Activated B cell treated with CpG ODN at 0.5 μM for 24 hours (primary cell): ENCODE measurements around the gene COL2A1. TPM values are rescaled to one million over a fixed set of nuclear protein-coding genes. Genes with fewer than 3 reads are reported as not detected.

Experiments
- ATAC-seq: fragments of 200-7000 bp; cut with Tn5 transposase; one replicate; pipeline ENCODE4 v1.10.0; 2021; ENCODE audit warnings: low read depth, mild to moderate bottlenecking, moderate library complexity
- CTCF ChIA-PET: fragments of 350-600 bp; sonication (Branson Sonifier 250); formaldehyde crosslinking; loops from one replicate; lab custom pipeline; 2021; ENCODE audit warnings: antibody characterized with exemption; lab: Charles Lee
- POLR2A ChIA-PET: fragments of 350-600 bp; sonication (Branson Sonifier 250); formaldehyde crosslinking; loops from one replicate; lab custom pipeline; 2021; ENCODE audit warnings: antibody characterized with exemption; lab: Charles Lee
- DNase-seq: peaks from one replicate; pipeline ENCODE4 v3.0.0; 2022
- H3K27ac Mint-ChIP-seq: one replicate; pipeline ENCODE4 v1.8.0; 2020; ENCODE audit warnings: mixed read lengths
- H3K27me3 Mint-ChIP-seq: one replicate; pipeline ENCODE4 v1.8.0; 2021; ENCODE audit warnings: mixed read lengths
- H3K36me3 Mint-ChIP-seq: one replicate; pipeline ENCODE4 v1.8.0; 2021; ENCODE audit warnings: low read depth, mixed read lengths
- H3K4me1 Mint-ChIP-seq: one replicate; pipeline ENCODE4 v1.8.0; 2021; ENCODE audit warnings: mixed read lengths
- H3K4me3 Mint-ChIP-seq: one replicate; pipeline ENCODE4 v1.8.0; 2020; ENCODE audit warnings: mild to moderate bottlenecking, mixed read lengths
- H3K9me3 Mint-ChIP-seq: one replicate; pipeline ENCODE4 v1.8.0; 2020; ENCODE audit warnings: mixed read lengths
- CTCF ChIP-seq: fragments of 200-600 bp; IDR thresholded peaks from one replicate; pipeline ENCODE4 v1.8.0; 2022; ENCODE audit warnings: antibody characterized with exemption, mild to moderate bottlenecking
- intact Hi-C: fragments of 100-400 bp; cut with micrococcal nuclease; formaldehyde crosslinking; loops from one replicate; pipeline ENCODE4 v1.15.1; 2024
- total RNA-seq: library from RNA; stranded (reverse); gene quantifications from 2 replicates; pipeline ENCODE4 v1.2.3, GENCODE V29; 2022

The COL2A1 gene
- total RNA-seq, 1 donor from 2014 or later = not detected

- peaks cover 20% of the 10 kb centered on the region for H3K4me1 Mint-ChIP-seq
- no peaks in the 10 kb centered on the region for H3K27me3 Mint-ChIP-seq
- CTCF ChIA-PET = no interaction called here
- POLR2A ChIA-PET = no interaction called here
- no peak overlapping the region for H3K4me3 Mint-ChIP-seq
- TF ChIP-seq CTCF = no peak
- H3K9me3 Mint-ChIP-seq = no peaks in the 10 kb centered on the region
- H3K36me3 Mint-ChIP-seq = peaks cover 24% of the 10 kb centered on the region
- intact Hi-C loops = no loop called here
- no peak for DNase-seq
- ATAC-seq = no peak
- no peak overlapping the region for H3K27ac Mint-ChIP-seq
Observed at GRCh38 chr12:48040354-48040753, 36.1 kb upstream of the COL2A1 start.

GRCh38 chr12:48039151-48039550 lies 34.9 kb upstream of the COL2A1 start:
- Mint-ChIP-seq H3K4me3 (no peak overlapping the region), H3K36me3 (peaks cover 13% of the 10 kb centered on the region), H3K4me1 (peaks cover 20% of the 10 kb centered on the region), H3K27me3 (no peaks in the 10 kb centered on the region), H3K9me3 (no peaks in the 10 kb centered on the region), H3K27ac (no peak overlapping the region)
- no peak for TF ChIP-seq CTCF
- ChIA-PET CTCF (no interaction called here), POLR2A (no interaction called here)
- ATAC-seq = no peak
- intact Hi-C loops = no loop called here
- no peak for DNase-seq

GRCh38 chr12:48038085-48038484 lies 33.8 kb upstream of the COL2A1 start:
- intact Hi-C loops = no loop called here
- no peak overlapping the region for H3K4me3 Mint-ChIP-seq

GRCh38 chr12:48037267-48037915 lies 33.1 kb upstream of the COL2A1 start:
- H3K36me3 Mint-ChIP-seq = no peaks in the 10 kb centered on the region
- POLR2A ChIA-PET = no interaction called here
- peaks cover 20% of the 10 kb centered on the region for H3K4me1 Mint-ChIP-seq
- CTCF ChIA-PET = no interaction called here
- H3K27ac Mint-ChIP-seq = peak overlapping the region; percentile 22
- H3K9me3 Mint-ChIP-seq = no peaks in the 10 kb centered on the region
- no peak for TF ChIP-seq CTCF
- H3K4me3 Mint-ChIP-seq = no peak overlapping the region
- no peak for DNase-seq
- ATAC-seq = no peak
- no peaks in the 10 kb centered on the region for H3K27me3 Mint-ChIP-seq
- intact Hi-C loops = no loop called here

More at GRCh38 chr12:48038085-48038484, 33.8 kb upstream of the COL2A1 start:
- no peaks in the 10 kb centered on the region for H3K27me3 Mint-ChIP-seq
- DNase-seq (no peak), ATAC-seq (no peak)
- ChIA-PET POLR2A (no interaction called here), CTCF (no interaction called here)
- peaks cover 20% of the 10 kb centered on the region for H3K4me1 Mint-ChIP-seq
- TF ChIP-seq CTCF = no peak
- peaks cover 2% of the 10 kb centered on the region for H3K36me3 Mint-ChIP-seq
- H3K9me3 Mint-ChIP-seq = no peaks in the 10 kb centered on the region
- no peak overlapping the region for H3K27ac Mint-ChIP-seq

GRCh38 chr12:48036818-48037217 lies 32.5 kb upstream of the COL2A1 start:
- no peaks in the 10 kb centered on the region for H3K36me3 Mint-ChIP-seq
- no peak for TF ChIP-seq CTCF
- ChIA-PET POLR2A (no interaction called here), CTCF (no interaction called here)
- no peak for ATAC-seq
- H3K27me3 Mint-ChIP-seq = no peaks in the 10 kb centered on the region
- DNase-seq = no peak
- H3K4me1 Mint-ChIP-seq = peaks cover 20% of the 10 kb centered on the region
- no peaks in the 10 kb centered on the region for H3K9me3 Mint-ChIP-seq
- no peak overlapping the region for H3K4me3 Mint-ChIP-seq
- H3K27ac Mint-ChIP-seq = no peak overlapping the region
- intact Hi-C loops = no loop called here
